ENCODE data around the gene SLC52A1. TPM values are rescaled to one million over a fixed set of nuclear protein-coding genes. Genes with fewer than 3 reads are reported as not detected.

SLC52A1 gene
- total and polyA plus RNA-seq, 11 donors, result 0.12 TPM; not detected in 10

DNA sequence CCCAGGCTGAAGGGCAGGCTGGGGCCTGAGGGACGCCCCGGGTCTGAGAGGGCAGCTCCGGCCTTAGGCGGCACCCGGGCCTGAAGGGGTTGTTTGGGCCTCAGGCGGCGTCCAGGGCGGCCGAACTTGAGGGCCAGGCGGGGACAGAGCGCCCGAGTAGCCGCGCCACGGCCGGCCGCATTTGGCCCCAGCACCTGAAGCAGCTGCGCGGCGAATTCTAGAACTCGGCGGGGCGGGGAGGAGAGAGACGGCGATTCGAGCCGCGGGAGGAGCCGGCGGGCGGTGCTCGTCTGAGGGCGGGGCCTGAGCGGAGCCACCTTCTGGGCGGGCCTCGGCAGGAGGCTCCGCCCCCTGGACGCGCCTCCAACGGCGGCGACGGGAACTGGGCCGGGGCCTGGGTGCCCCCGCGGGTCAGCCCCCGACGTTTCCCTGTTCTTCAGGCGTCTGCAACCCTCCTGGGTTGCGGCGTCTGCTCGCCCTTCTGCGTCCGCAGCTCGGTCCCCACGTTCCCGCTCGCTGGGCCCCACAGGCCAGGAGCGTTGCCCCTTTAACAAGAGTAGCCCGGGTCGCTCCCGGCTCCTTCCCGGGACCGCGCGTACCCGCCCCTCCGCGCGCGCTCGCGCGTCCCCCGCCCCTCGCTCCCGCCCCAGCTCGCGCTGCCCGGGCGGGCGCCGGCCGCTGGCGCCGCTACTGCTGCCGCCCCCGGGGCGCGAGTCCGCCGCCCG lies 37.8 kb downstream of the SLC52A1 start, which contains the start of the genes INCA1 and KIF1C:
Gene INCA1, minus strand, starts transcription at position 221 of the 725 bp plus-strand sequence. CDS start 3,085 bp downstream, outside the sequence.
Gene KIF1C, plus strand, starts transcription at position 649 of the 725 bp plus-strand sequence. CDS start 2,297 bp downstream, outside the sequence.
- H3K9me3 ChIP-seq, result no peaks in the 10 kb centered on the region
- intact Hi-C loops (cut with DNase I), result loop anchor here in 5 of 10 donors (1.0 to 5.0 kb wide), 5 partner anchors 30 to 60 kb away; partner anchors contain the start of genes RNF167 (in 4 of the 5), SLC25A11 (in 4 of the 5), SPAG7 (in 2 of the 5) and PFN1 (in 1 of the 5)
- ATAC-seq, result peak; percentile 63 to 90 (median 88)
- no peaks in the 10 kb centered on the region for H3K27me3 ChIP-seq
- H3K4me3 ChIP-seq, result peak within 1 kb of the TSS; percentile 66 to 100 (median 94)
- TF ChIP-seq POLR2A (IDR thresholded peaks at IDR 0.05) (peak in 1 of 2 donors; percentile 87), CTCF (IDR thresholded peaks at IDR 0.05) (peak in 6 of 12 donors; percentile 7 to 35 (median 27))
- WGBS, 4 donors, result 0 to 1% (median 1%) methylated on average over 40 to 93 of the region's 93 CpGs
- H3K4me1 ChIP-seq, result peaks cover 0 to 41% (median 31%) of the 10 kb centered on the region in 12 donors
- peak within 1 kb of the TSS; percentile 92 to 99 (median 95) for H3K27ac ChIP-seq
- H3K36me3 ChIP-seq, result peaks cover 0 to 18% (median 16%) of the 10 kb centered on the region in 9 donors
- DNase-seq, result peak; percentile 95 to 98 (median 96)

GRCh38 chr17:4994081-4994595 lies 41.1 kb downstream of the SLC52A1 start:
- H3K27ac ChIP-seq, result no peak overlapping the region
- DNase-seq (no peak), ATAC-seq (no peak)
- H3K36me3 ChIP-seq, result no peaks in the 10 kb centered on the region
- no peak for TF ChIP-seq POLR2A (IDR thresholded peaks at IDR 0.05)
- TF ChIP-seq CTCF (IDR thresholded peaks at IDR 0.05), result no peak
- no peaks in the 10 kb centered on the region for H3K27me3 ChIP-seq
- no peaks in the 10 kb centered on the region for H3K9me3 ChIP-seq
- H3K4me3 ChIP-seq, result no peak overlapping the region
- peaks cover 0 to 17% (median 13%) of the 10 kb centered on the region in 12 donors for H3K4me1 ChIP-seq
- WGBS, 4 donors, result 83 to 87% (median 86%) methylated on average over 6 of the region's 6 CpGs
- intact Hi-C loops (cut with DNase I), result no loop called here

DNA sequence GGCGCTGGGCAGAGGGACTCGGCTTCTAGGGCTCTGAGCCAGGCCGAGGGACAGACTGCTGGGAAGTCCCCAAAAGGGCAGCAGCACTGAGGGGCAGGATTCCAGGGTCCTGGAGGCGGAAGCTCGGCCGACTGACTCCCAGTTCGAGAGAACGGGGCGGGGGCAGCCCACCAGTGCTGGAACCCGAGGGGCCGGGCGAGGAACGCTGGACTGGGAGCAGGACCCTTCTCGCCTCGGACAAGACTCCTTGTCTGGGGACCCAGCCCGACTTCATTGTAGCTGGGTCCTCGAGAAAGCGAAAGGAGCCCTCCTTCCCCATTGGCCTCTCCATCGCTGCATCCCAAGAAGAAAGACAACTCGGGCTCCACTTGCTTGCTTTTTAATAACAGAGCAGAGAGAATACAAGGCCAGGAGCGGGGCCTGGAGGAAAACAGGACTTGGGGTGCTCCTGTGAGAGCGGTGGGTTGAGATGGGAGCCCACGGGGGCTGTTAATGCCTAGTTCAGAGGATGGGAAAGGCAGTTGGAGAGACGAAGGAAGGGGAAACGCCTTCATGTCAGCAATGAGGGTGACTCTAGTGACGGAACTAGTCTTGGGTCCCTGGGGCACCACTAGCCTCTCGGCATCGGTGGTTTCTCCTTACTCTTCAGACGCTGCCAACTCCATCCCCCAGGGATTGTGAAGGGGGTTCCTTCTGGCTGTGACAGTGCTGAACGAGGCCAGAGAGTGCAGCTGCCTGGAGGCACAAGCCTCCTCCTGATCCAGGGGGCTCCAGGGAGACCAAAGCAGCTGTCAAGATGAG lies 47.3 kb downstream of the SLC52A1 start:
- DNase-seq (peak in 3 of 5 donors; percentile 50 to 66 (median 54)), ATAC-seq (peak in 2 of 4 donors; percentile 3 to 46)
- peak in 1 of 2 donors; percentile 24 for TF ChIP-seq POLR2A (IDR thresholded peaks at IDR 0.05)
- TF ChIP-seq CTCF (IDR thresholded peaks at IDR 0.05), result no peak
- no peaks in the 10 kb centered on the region for H3K27me3 ChIP-seq
- peak overlapping the region; percentile 77 to 97 (median 93) for H3K27ac ChIP-seq
- intact Hi-C loops (cut with DNase I), result loop anchor here (1.0 to 10.0 kb wide), 11 partner anchors 19 to 251 kb away; partner anchors contain the start of genes GP1BA (in 2 of the 10), CXCL16 (in 1 of the 10), PFN1 (in 1 of the 10) and SPAG7 (in 1 of the 10)
- peak overlapping the region; percentile 49 to 95 (median 76) for H3K4me3 ChIP-seq
- peaks cover 0 to 27% (median 23%) of the 10 kb centered on the region in 12 donors for H3K4me1 ChIP-seq
- 2 to 6% (median 4%) methylated on average over 21 to 30 of the region's 30 CpGs for WGBS, 4 donors
- peaks cover 0 to 27% (median 16%) of the 10 kb centered on the region in 9 donors for H3K36me3 ChIP-seq
- no peaks in the 10 kb centered on the region for H3K9me3 ChIP-seq
